Subcutaneous abdominal adipose tissue (tissue), 5 donors: ENCODE results near the gene DXO.

Source experiments
- H3K27ac ChIP-seq: one replicate; pipeline ENCODE4 v1.7.0; 2013; ENCODE audit warnings: low read depth, mild to moderate bottlenecking, inconsistent platforms, low read length, moderate library complexity
- H3K27me3 ChIP-seq, 5 donors: one replicate each; pipeline ENCODE4 v1.7.0; 2013; ENCODE audit warnings: low read length in 5 of 5, inconsistent platforms in 1 of 5; ENCODE audit not compliant: control insufficient read depth in 5 of 5, insufficient read depth in 4 of 5
- H3K36me3 ChIP-seq, 5 donors: one replicate each; pipeline ENCODE4 v1.7.0; 2013; ENCODE audit warnings: low read length in 5 of 5; ENCODE audit not compliant: control insufficient read depth in 5 of 5, insufficient read depth in 5 of 5
- H3K4me1 ChIP-seq, 5 donors: one replicate each; pipeline ENCODE4 v1.7.0; 2013; ENCODE audit warnings: low read length in 5 of 5, mild to moderate bottlenecking in 3 of 5, moderate library complexity in 1 of 5; ENCODE audit not compliant: control insufficient read depth in 5 of 5, insufficient read depth in 5 of 5
- H3K4me3 ChIP-seq, 5 donors: one replicate each; pipeline ENCODE4 v1.7.0; 2013; ENCODE audit warnings: low read length in 5 of 5, low read depth in 1 of 5
- H3K9ac ChIP-seq, 5 donors: one replicate each; pipeline ENCODE4 v1.7.0; 2013; ENCODE audit warnings: low read length in 5 of 5, mild to moderate bottlenecking in 4 of 5, moderate library complexity in 3 of 5
- H3K9me3 ChIP-seq, 5 donors: one replicate each; pipeline ENCODE4 v1.7.0; 2013; ENCODE audit warnings: low read length in 5 of 5; ENCODE audit not compliant: control insufficient read depth in 5 of 5
- donor health status: healthy.
- donor health status: healthy.
- donor health status: healthy.
- donor health status: healthy.
- donor health status: healthy.

The DXO gene

GRCh38 chr6:31947864-31948263 lies 24.1 kb downstream of the DXO start:
- Histone ChIP-seq H3K4me1 (peaks cover 3 to 21% (median 20%) of the 10 kb centered on the region in 5 donors), H3K27ac (no peak overlapping the region), H3K9ac (no peak overlapping the region), H3K9me3 (no peaks in the 10 kb centered on the region), H3K36me3 (peaks cover 0 to 33% (median 14%) of the 10 kb centered on the region in 5 donors), H3K4me3 (no peak overlapping the region), H3K27me3 (peaks cover 0 to 6% (median 0%) of the 10 kb centered on the region in 5 donors)

GRCh38 chr6:31947070-31947675 lies 24.8 kb downstream of the DXO start:
- H3K36me3 ChIP-seq: peaks cover 0 to 27% (median 11%) of the 10 kb centered on the region in 5 donors
- H3K4me3 ChIP-seq: no peak overlapping the region
- H3K27me3 ChIP-seq: peaks cover 0 to 6% (median 0%) of the 10 kb centered on the region in 5 donors
- H3K9me3 ChIP-seq: no peaks in the 10 kb centered on the region
- H3K9ac ChIP-seq: no peak overlapping the region
- H3K27ac ChIP-seq: no peak overlapping the region
- peaks cover 3 to 21% (median 20%) of the 10 kb centered on the region in 5 donors for H3K4me1 ChIP-seq

- peak overlapping the region in 2 of 5 donors; percentile 17 to 42 for H3K4me3 ChIP-seq
- peak overlapping the region; percentile 70 for H3K27ac ChIP-seq
- peak overlapping the region in 2 of 5 donors; percentile 44 to 57 for H3K9ac ChIP-seq
Observed at GRCh38 chr6:31946370-31946885, 25.5 kb downstream of the DXO start.

GRCh38 chr6:31945507-31946369 lies 26.2 kb downstream of the DXO start, which contains the start of gene CFB:
CFB (plus strand) TSS chr6:31946095; CDS start chr6:31946222, 127 bp downstream.
- Histone ChIP-seq H3K4me3 (peak within 1 kb of the TSS in 4 of 5 donors; percentile 9 to 55 (median 34)), H3K9me3 (no peaks in the 10 kb centered on the region), H3K4me1 (peaks cover 3 to 20% (median 19%) of the 10 kb centered on the region in 5 donors), H3K27ac (peak within 1 kb of the TSS; percentile 70), H3K9ac (peak within 1 kb of the TSS in 2 of 5 donors; percentile 44 to 57), H3K36me3 (peaks cover 0 to 15% (median 0%) of the 10 kb centered on the region in 5 donors), H3K27me3 (peaks cover 0 to 6% (median 0%) of the 10 kb centered on the region in 5 donors)

More at GRCh38 chr6:31946370-31946885, 25.5 kb downstream of the DXO start:
- H3K9me3 ChIP-seq: no peaks in the 10 kb centered on the region
- peaks cover 0 to 20% (median 4%) of the 10 kb centered on the region in 5 donors for H3K36me3 ChIP-seq
- peaks cover 0 to 6% (median 0%) of the 10 kb centered on the region in 5 donors for H3K27me3 ChIP-seq
- H3K4me1 ChIP-seq: peaks cover 3 to 21% (median 20%) of the 10 kb centered on the region in 5 donors

GRCh38 chr6:31945154-31945506 lies 26.8 kb downstream of the DXO start:
- Histone ChIP-seq H3K36me3 (peaks cover 0 to 21% (median 0%) of the 10 kb centered on the region in 5 donors), H3K27me3 (peaks cover 0 to 6% (median 0%) of the 10 kb centered on the region in 5 donors), H3K27ac (peak overlapping the region; percentile 70), H3K4me3 (peak overlapping the region in 2 of 5 donors; percentile 10 to 42), H3K9ac (no peak overlapping the region), H3K9me3 (no peaks in the 10 kb centered on the region), H3K4me1 (peaks cover 3 to 16% (median 14%) of the 10 kb centered on the region in 5 donors)

- no peak overlapping the region for H3K9ac ChIP-seq
- H3K27me3 ChIP-seq: peaks cover 0 to 6% (median 0%) of the 10 kb centered on the region in 5 donors
- no peak overlapping the region for H3K27ac ChIP-seq
- H3K36me3 ChIP-seq: peaks cover 0 to 20% (median 0%) of the 10 kb centered on the region in 5 donors
- H3K4me1 ChIP-seq: peaks cover 3 to 16% (median 14%) of the 10 kb centered on the region in 5 donors
- no peaks in the 10 kb centered on the region for H3K9me3 ChIP-seq
- H3K4me3 ChIP-seq: no peak overlapping the region
Observed at GRCh38 chr6:31943742-31944141, 28.2 kb downstream of the DXO start.

GRCh38 chr6:31940256-31940664 lies 31.7 kb downstream of the DXO start:
- H3K27ac ChIP-seq: no peak overlapping the region

GRCh38 chr6:31935823-31936222 lies 36.1 kb downstream of the DXO start:
- Histone ChIP-seq H3K9me3 (no peaks in the 10 kb centered on the region), H3K27ac (no peak overlapping the region), H3K9ac (no peak overlapping the region), H3K4me1 (peaks cover 0 to 4% (median 0%) of the 10 kb centered on the region in 5 donors), H3K4me3 (no peak overlapping the region), H3K36me3 (peaks cover 0 to 14% (median 0%) of the 10 kb centered on the region in 5 donors), H3K27me3 (peaks cover 0 to 2% (median 0%) of the 10 kb centered on the region in 5 donors)

More at GRCh38 chr6:31940256-31940664, 31.7 kb downstream of the DXO start:
- Histone ChIP-seq H3K4me1 (peaks cover 0 to 5% (median 4%) of the 10 kb centered on the region in 5 donors), H3K4me3 (no peak overlapping the region), H3K9me3 (no peaks in the 10 kb centered on the region), H3K27me3 (peaks cover 0 to 6% (median 0%) of the 10 kb centered on the region in 5 donors), H3K9ac (no peak overlapping the region), H3K36me3 (peaks cover 0 to 19% (median 0%) of the 10 kb centered on the region in 5 donors)

- H3K4me3 ChIP-seq: no peak overlapping the region
- H3K9me3 ChIP-seq: no peaks in the 10 kb centered on the region
- peaks cover 0 to 6% (median 0%) of the 10 kb centered on the region in 5 donors for H3K36me3 ChIP-seq
- no peak overlapping the region for H3K9ac ChIP-seq
- H3K27me3 ChIP-seq: peaks cover 0 to 2% (median 0%) of the 10 kb centered on the region in 5 donors
- H3K4me1 ChIP-seq: peaks cover 0 to 4% (median 0%) of the 10 kb centered on the region in 5 donors
- no peak overlapping the region for H3K27ac ChIP-seq
Observed at GRCh38 chr6:31935021-31935420, 36.9 kb downstream of the DXO start.
